Stimulated activated CD4-positive, alpha-beta T cell treated with anti-CD3 and anti-CD28 coated beads, Interleukin-15, amount 100 ng/mL, for 1 hour (primary cell): Measurements from ENCODE around the gene ZNF735.
"Not testable (repeated sequence)": the region's sequence is repeated elsewhere in the genome, so short reads cannot be mapped to it uniquely, and the experiment has no call there.

Experiments
- DNase-seq, 2 donors: peaks; one replicate each; pipeline ENCODE4 v3.0.0-alpha.2; 2020; ENCODE audit warnings: low read depth in 1 of 2, low spot score in 1 of 2

ZNF735 gene

GRCh38 chr7:64206903-64207302, at the start of gene ZNF735:
Gene ZNF735, plus strand, starts transcription at chr7:64207203. Its CDS starts 0 bp downstream, at chr7:64207203.
- no peak for DNase-seq

- DNase-seq = not testable (repeated sequence)
These were observed 36.0 kb upstream of the ZNF735 start for GRCh38 chr7:64170974-64171373.

- DNase-seq = no peak
These were observed 32.7 kb upstream of the ZNF735 start for GRCh38 chr7:64174328-64174727.

- DNase-seq = no peak
These were observed 32.1 kb upstream of the ZNF735 start for GRCh38 chr7:64174941-64175340.

- DNase-seq = no peak
These were observed 26.0 kb upstream of the ZNF735 start for GRCh38 chr7:64180989-64181388.

GRCh38 chr7:64181586-64181985, 25.4 kb upstream of the ZNF735 start:
- DNase-seq = no peak

GRCh38 chr7:64182036-64182790, 24.8 kb upstream of the ZNF735 start:
- no peak for DNase-seq

- peak in 1 of 2 donors; percentile 29 for DNase-seq
These were observed 23.8 kb upstream of the ZNF735 start for GRCh38 chr7:64183126-64183742.

GRCh38 chr7:64183827-64184372, 23.1 kb upstream of the ZNF735 start:
- no peak for DNase-seq

GRCh38 chr7:64184376-64184775, 22.6 kb upstream of the ZNF735 start:
- no peak for DNase-seq

GRCh38 chr7:64187408-64187807, 19.6 kb upstream of the ZNF735 start:
- DNase-seq = no peak

- DNase-seq = no peak
These were observed 14.8 kb upstream of the ZNF735 start for GRCh38 chr7:64192148-64192704.

- no peak for DNase-seq
These were observed 14.2 kb upstream of the ZNF735 start for GRCh38 chr7:64192775-64193174.

- not testable (repeated sequence) for DNase-seq
These were observed 12.8 kb downstream of the ZNF735 start for GRCh38 chr7:64219710-64220298.

GRCh38 chr7:64223366-64223765, 16.4 kb downstream of the ZNF735 start:
- DNase-seq = no peak

- DNase-seq = not testable (repeated sequence)
These were observed 21.2 kb downstream of the ZNF735 start, which contains the start of gene ZNF679 for GRCh38 chr7:64228174-64228573. Gene ZNF679, plus strand, starts transcription at chr7:64228474. Its CDS starts 20,644 bp downstream, at chr7:64249118.

- no peak for DNase-seq
These were observed 59.4 kb downstream of the ZNF735 start for GRCh38 chr7:64266341-64266919.
